Measurements from ENCODE around the gene RAI1. TPM values are rescaled to one million over a fixed set of nuclear protein-coding genes. Genes with fewer than 3 reads are reported as not detected.
A peak's percentile ranks its signal among the peaks of the same experiment; 100 is the strongest.

RAI1 gene
- total RNA-seq, 1 donor from 2014 or later = 39.1 TPM

DNA sequence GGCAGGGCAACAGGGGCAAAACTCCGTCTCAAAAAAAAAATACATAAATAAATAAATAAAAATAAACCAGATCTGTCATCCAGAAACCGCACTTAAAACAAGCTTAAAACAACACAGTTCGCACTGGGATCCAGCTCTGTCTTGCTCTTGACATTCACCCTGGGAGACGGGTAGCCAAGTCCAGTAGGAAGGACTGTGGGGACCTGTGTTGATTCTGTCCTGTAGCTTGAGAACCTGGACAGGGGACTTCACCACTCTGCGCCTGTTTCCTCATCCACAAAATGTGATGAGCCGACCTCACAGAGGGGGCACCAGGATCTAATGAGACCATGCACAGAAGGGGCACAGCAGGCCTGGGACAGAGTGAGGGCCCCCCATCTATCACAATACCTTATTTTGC lies 1.5 kb upstream of the RAI1 start:
- no peak overlapping the region for H3K27ac ChIP-seq (ENCODE audit: low read depth, low read length)
- TF ChIP-seq, protein P1, sequence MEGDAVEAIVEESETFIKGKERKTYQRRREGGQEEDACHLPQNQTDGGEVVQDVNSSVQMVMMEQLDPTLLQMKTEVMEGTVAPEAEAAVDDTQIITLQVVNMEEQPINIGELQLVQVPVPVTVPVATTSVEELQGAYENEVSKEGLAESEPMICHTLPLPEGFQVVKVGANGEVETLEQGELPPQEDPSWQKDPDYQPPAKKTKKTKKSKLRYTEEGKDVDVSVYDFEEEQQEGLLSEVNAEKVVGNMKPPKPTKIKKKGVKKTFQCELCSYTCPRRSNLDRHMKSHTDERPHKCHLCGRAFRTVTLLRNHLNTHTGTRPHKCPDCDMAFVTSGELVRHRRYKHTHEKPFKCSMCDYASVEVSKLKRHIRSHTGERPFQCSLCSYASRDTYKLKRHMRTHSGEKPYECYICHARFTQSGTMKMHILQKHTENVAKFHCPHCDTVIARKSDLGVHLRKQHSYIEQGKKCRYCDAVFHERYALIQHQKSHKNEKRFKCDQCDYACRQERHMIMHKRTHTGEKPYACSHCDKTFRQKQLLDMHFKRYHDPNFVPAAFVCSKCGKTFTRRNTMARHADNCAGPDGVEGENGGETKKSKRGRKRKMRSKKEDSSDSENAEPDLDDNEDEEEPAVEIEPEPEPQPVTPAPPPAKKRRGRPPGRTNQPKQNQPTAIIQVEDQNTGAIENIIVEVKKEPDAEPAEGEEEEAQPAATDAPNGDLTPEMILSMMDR (IDR thresholded peaks at IDR 0.05; ENCODE audit: insufficient read depth, low read depth, low read length) = no peak
- TF ChIP-seq EZH2 (IDR thresholded peaks at IDR 0.05; ENCODE audit: insufficient read depth, low read length) = no peak
- no peak overlapping the region for H2AFZ ChIP-seq (ENCODE audit: low read depth, low read length)
- peaks cover 22% of the 10 kb centered on the region for H4K20me1 ChIP-seq (ENCODE audit: insufficient read depth, low read length)
- no peak overlapping the region for H3K27ac Mint-ChIP-seq (ENCODE audit: unreplicated experiment)
- H3K27me3 ChIP-seq (ENCODE audit: insufficient read depth, low read length) = no peaks in the 10 kb centered on the region
- no peaks in the 10 kb centered on the region for H3K9me3 ChIP-seq (ENCODE audit: insufficient read depth, low read depth, low read length)
- H3K4me1 ChIP-seq (ENCODE audit: insufficient read depth, low read length) = peaks cover 17% of the 10 kb centered on the region
- peaks cover 16% of the 10 kb centered on the region for H3K27me3 Mint-ChIP-seq (ENCODE audit: low read depth, unreplicated experiment)
- H3K4me3 ChIP-seq (ENCODE audit: insufficient read depth, low read depth, low read length) = no peak overlapping the region
- H3K9ac ChIP-seq (ENCODE audit: low read length) = no peak overlapping the region
- DNase-seq (ENCODE audit: low read depth) = no peak
- peaks cover 31% of the 10 kb centered on the region for H3K79me2 ChIP-seq (ENCODE audit: insufficient read depth, low read length)
- H3K4me3 Mint-ChIP-seq (ENCODE audit: unreplicated experiment) = no peak overlapping the region
- H3K36me3 ChIP-seq (ENCODE audit: insufficient read depth, low read length) = no peaks in the 10 kb centered on the region
- no peaks in the 10 kb centered on the region for H3K36me3 Mint-ChIP-seq (ENCODE audit: low read depth, unreplicated experiment)
- no peak overlapping the region for H3K4me2 ChIP-seq (ENCODE audit: low read length)
- H3K4me1 Mint-ChIP-seq (ENCODE audit: low read depth, unreplicated experiment) = peaks cover 19% of the 10 kb centered on the region
- H3K9me3 Mint-ChIP-seq (ENCODE audit: unreplicated experiment) = no peaks in the 10 kb centered on the region
- no peak for FAIRE-seq

DNA sequence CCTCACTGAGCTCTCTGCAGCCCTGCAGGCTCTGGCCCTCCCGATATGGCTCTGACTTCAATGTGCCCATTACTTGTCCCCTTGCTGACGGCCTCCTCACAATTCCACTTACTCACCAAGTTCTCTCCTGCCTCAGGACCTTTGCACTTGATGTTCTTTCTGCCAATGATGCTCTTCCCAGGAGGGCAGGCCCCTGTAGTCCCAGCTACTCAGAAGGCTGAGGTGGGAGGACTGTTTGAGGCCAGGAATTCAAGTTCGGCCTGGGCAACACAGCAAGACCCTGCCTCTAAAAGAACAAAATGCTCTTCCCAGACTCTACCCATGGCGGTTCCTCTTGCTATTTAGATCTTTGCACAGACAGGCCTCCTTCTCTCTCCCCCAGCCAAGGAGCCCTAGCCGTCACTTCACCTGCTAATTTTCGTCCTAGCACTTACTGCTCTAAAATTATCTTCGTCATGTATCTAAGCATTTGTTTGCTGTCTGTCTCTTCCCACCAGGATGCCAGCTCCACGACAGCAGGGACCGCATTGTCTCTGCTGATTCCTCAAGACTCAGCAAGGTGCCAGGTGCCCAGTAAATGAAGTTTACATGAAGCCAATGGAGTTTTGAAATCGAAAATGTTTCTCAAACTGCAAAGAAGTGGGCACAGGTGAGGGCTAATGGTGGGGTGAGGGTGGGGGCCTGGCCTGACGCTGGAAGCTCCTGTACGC lies 626 bp upstream of the RAI1 start:
- DNase-seq (ENCODE audit: low read depth) = no peak
- TF ChIP-seq, protein P1 (IDR thresholded peaks at IDR 0.05; ENCODE audit: insufficient read depth, low read depth, low read length) = no peak
- TF ChIP-seq EZH2 (IDR thresholded peaks at IDR 0.05; ENCODE audit: insufficient read depth, low read length) = no peak
- H3K4me3 Mint-ChIP-seq (ENCODE audit: unreplicated experiment) = peak overlapping the region; percentile 73
- Histone ChIP-seq H3K9ac (ENCODE audit: low read length) (no peak overlapping the region), H4K20me1 (ENCODE audit: insufficient read depth, low read length) (peaks cover 31% of the 10 kb centered on the region), H3K36me3 (ENCODE audit: insufficient read depth, low read length) (no peaks in the 10 kb centered on the region), H3K9me3 (ENCODE audit: insufficient read depth, low read depth, low read length) (no peaks in the 10 kb centered on the region), H3K79me2 (ENCODE audit: insufficient read depth, low read length) (peaks cover 40% of the 10 kb centered on the region), H3K27ac (ENCODE audit: low read depth, low read length) (no peak overlapping the region), H3K27me3 (ENCODE audit: insufficient read depth, low read length) (no peaks in the 10 kb centered on the region), H3K4me1 (ENCODE audit: insufficient read depth, low read length) (peaks cover 26% of the 10 kb centered on the region), H3K4me2 (ENCODE audit: low read length) (peak overlapping the region; percentile 93), H2AFZ (ENCODE audit: low read depth, low read length) (no peak overlapping the region), H3K4me3 (ENCODE audit: insufficient read depth, low read depth, low read length) (no peak overlapping the region)
- H3K9me3 Mint-ChIP-seq (ENCODE audit: unreplicated experiment) = no peaks in the 10 kb centered on the region
- peaks cover 16% of the 10 kb centered on the region for H3K27me3 Mint-ChIP-seq (ENCODE audit: low read depth, unreplicated experiment)
- H3K4me1 Mint-ChIP-seq (ENCODE audit: low read depth, unreplicated experiment) = peaks cover 22% of the 10 kb centered on the region
- no peak for FAIRE-seq
- H3K27ac Mint-ChIP-seq (ENCODE audit: unreplicated experiment) = peak overlapping the region; percentile 53
- no peaks in the 10 kb centered on the region for H3K36me3 Mint-ChIP-seq (ENCODE audit: low read depth, unreplicated experiment)

DNA sequence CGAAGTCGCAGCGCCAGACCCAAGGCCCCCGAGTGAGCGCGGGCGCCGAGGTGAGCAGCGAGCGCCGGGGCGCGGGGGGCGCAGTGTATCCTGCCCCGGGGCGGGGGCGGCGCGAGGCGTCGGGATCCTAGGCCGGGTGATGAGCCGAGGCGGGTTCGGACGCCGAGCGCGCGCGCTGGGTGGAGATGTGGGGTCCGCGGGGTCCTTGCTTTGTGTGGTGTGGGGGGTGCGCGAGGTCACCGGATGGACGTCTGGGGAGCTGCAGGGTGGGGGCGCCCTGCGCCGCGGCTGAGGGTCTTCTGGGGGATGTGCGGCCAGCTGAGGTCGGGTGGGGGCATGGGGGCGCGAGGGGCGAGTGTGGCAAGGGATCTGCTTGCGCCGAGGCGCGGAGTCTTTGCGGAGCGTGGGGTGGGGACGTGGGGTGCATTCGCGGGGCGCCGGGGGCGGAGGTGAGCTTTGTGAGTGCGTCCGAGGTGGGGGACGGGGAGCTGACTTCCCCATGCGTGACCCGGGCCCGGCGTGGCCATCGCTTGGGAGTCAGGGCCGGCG lies 560 bp downstream of the RAI1 start:
- no peak for DNase-seq (ENCODE audit: low read depth)
- Histone ChIP-seq H3K9ac (ENCODE audit: low read length) (peak overlapping the region; percentile 94), H3K4me3 (ENCODE audit: insufficient read depth, low read depth, low read length) (peak overlapping the region; percentile 63), H4K20me1 (ENCODE audit: insufficient read depth, low read length) (peaks cover 41% of the 10 kb centered on the region), H3K4me2 (ENCODE audit: low read length) (peak overlapping the region; percentile 93), H3K27ac (ENCODE audit: low read depth, low read length) (peak overlapping the region; percentile 91), H3K79me2 (ENCODE audit: insufficient read depth, low read length) (peaks cover 52% of the 10 kb centered on the region), H3K36me3 (ENCODE audit: insufficient read depth, low read length) (no peaks in the 10 kb centered on the region), H3K9me3 (ENCODE audit: insufficient read depth, low read depth, low read length) (no peaks in the 10 kb centered on the region), H3K4me1 (ENCODE audit: insufficient read depth, low read length) (peaks cover 30% of the 10 kb centered on the region), H3K27me3 (ENCODE audit: insufficient read depth, low read length) (no peaks in the 10 kb centered on the region), H2AFZ (ENCODE audit: low read depth, low read length) (peak overlapping the region; percentile 45)
- Mint-ChIP-seq H3K27me3 (ENCODE audit: low read depth, unreplicated experiment) (peaks cover 16% of the 10 kb centered on the region), H3K9me3 (ENCODE audit: unreplicated experiment) (no peaks in the 10 kb centered on the region), H3K36me3 (ENCODE audit: low read depth, unreplicated experiment) (no peaks in the 10 kb centered on the region), H3K4me3 (ENCODE audit: unreplicated experiment) (peak overlapping the region; percentile 84), H3K27ac (ENCODE audit: unreplicated experiment) (peak overlapping the region; percentile 53), H3K4me1 (ENCODE audit: low read depth, unreplicated experiment) (peaks cover 24% of the 10 kb centered on the region)
- FAIRE-seq = no peak
- no peak for TF ChIP-seq EZH2 (IDR thresholded peaks at IDR 0.05; ENCODE audit: insufficient read depth, low read length)
